ENCODE measurements around the gene GPC5.

GPC5 gene

GRCh38 chr13:91882918-91883317 is 484.5 kb downstream of the GPC5 start:
- DNase-seq: no peak
- Histone ChIP-seq H3K9ac (ENCODE audit: low read length) (no peak overlapping the region), H3K18ac (ENCODE audit: low read length) (no peak overlapping the region), H2BK120ac (ENCODE audit: low read depth, low read length) (no peak overlapping the region), H3K4ac (ENCODE audit: low read depth, low read length) (no peak overlapping the region), H3K4me2 (ENCODE audit: low read length) (no peak overlapping the region), H4K8ac (ENCODE audit: low read depth, low read length) (no peak overlapping the region), H3K4me3 (ENCODE audit: low read length) (no peak overlapping the region), H2BK15ac (replicated peaks; ENCODE audit: low read depth) (no peak overlapping the region), H3K27me3 (ENCODE audit: insufficient read depth, low read length, poor library complexity) (no peaks in the 10 kb centered on the region), H3K27ac (ENCODE audit: low read depth, low read length) (no peak overlapping the region), H3K4me1 (ENCODE audit: control insufficient read depth, low read depth, low read length) (no peaks in the 10 kb centered on the region), H2BK5ac (ENCODE audit: low read length) (no peak overlapping the region), H3K79me1 (ENCODE audit: low read length) (no peaks in the 10 kb centered on the region), H3K23ac (ENCODE audit: low read length) (no peak overlapping the region), H4K5ac (ENCODE audit: low read length) (no peak overlapping the region), H3K56ac (ENCODE audit: low read length) (no peak overlapping the region), H3K79me2 (ENCODE audit: control insufficient read depth, insufficient read depth, low read length) (no peaks in the 10 kb centered on the region), H2AK5ac (ENCODE audit: low read length) (no peak overlapping the region), H3K36me3 (ENCODE audit: control insufficient read depth, insufficient read depth, low read length) (no peaks in the 10 kb centered on the region)

- no peak overlapping the region for H3K4me2 ChIP-seq (ENCODE audit: low read length)
- no peaks in the 10 kb centered on the region for H3K27me3 ChIP-seq (ENCODE audit: insufficient read depth, low read length, poor library complexity)
- H3K79me1 ChIP-seq (ENCODE audit: low read length): no peaks in the 10 kb centered on the region
- no peak overlapping the region for H3K18ac ChIP-seq (ENCODE audit: low read length)
- no peak overlapping the region for H3K4me3 ChIP-seq (ENCODE audit: low read length)
- H3K36me3 ChIP-seq (ENCODE audit: control insufficient read depth, insufficient read depth, low read length): no peaks in the 10 kb centered on the region
- no peaks in the 10 kb centered on the region for H3K79me2 ChIP-seq (ENCODE audit: control insufficient read depth, insufficient read depth, low read length)
- no CpG with 5 or more reads among the region's 2 CpGs for WGBS (ENCODE audit: extremely low coverage, insufficient coverage, low lambda C conversion rate)
- no peak overlapping the region for H3K27ac ChIP-seq (ENCODE audit: low read depth, low read length)
- H3K9ac ChIP-seq (ENCODE audit: low read length): no peak overlapping the region
- no peak overlapping the region for H2BK120ac ChIP-seq (ENCODE audit: low read depth, low read length)
- no peak overlapping the region for H2BK15ac ChIP-seq (replicated peaks; ENCODE audit: low read depth)
- H2BK5ac ChIP-seq (ENCODE audit: low read length): no peak overlapping the region
- H3K4ac ChIP-seq (ENCODE audit: low read depth, low read length): no peak overlapping the region
- no peak overlapping the region for H4K8ac ChIP-seq (ENCODE audit: low read depth, low read length)
- no peak overlapping the region for H3K56ac ChIP-seq (ENCODE audit: low read length)
- no peaks in the 10 kb centered on the region for H3K4me1 ChIP-seq (ENCODE audit: control insufficient read depth, low read depth, low read length)
- DNase-seq: no peak
- no peak overlapping the region for H3K23ac ChIP-seq (ENCODE audit: low read length)
- H2AK5ac ChIP-seq (ENCODE audit: low read length): no peak overlapping the region
- H4K5ac ChIP-seq (ENCODE audit: low read length): no peak overlapping the region
These were observed 491.2 kb downstream of the GPC5 start for GRCh38 chr13:91889641-91890040.

- H3K79me2 ChIP-seq (ENCODE audit: control insufficient read depth, insufficient read depth, low read length): no peaks in the 10 kb centered on the region
- no peak overlapping the region for H3K27ac ChIP-seq (ENCODE audit: low read depth, low read length)
- no peak overlapping the region for H3K4ac ChIP-seq (ENCODE audit: low read depth, low read length)
- H2BK5ac ChIP-seq (ENCODE audit: low read length): no peak overlapping the region
- no peak overlapping the region for H3K56ac ChIP-seq (ENCODE audit: low read length)
- no peaks in the 10 kb centered on the region for H3K27me3 ChIP-seq (ENCODE audit: insufficient read depth, low read length, poor library complexity)
- no peak overlapping the region for H4K5ac ChIP-seq (ENCODE audit: low read length)
- H3K4me2 ChIP-seq (ENCODE audit: low read length): no peak overlapping the region
- H3K4me3 ChIP-seq (ENCODE audit: low read length): no peak overlapping the region
- no peak for DNase-seq
- H3K79me1 ChIP-seq (ENCODE audit: low read length): no peaks in the 10 kb centered on the region
- H3K4me1 ChIP-seq (ENCODE audit: control insufficient read depth, low read depth, low read length): no peaks in the 10 kb centered on the region
- no peak overlapping the region for H2BK120ac ChIP-seq (ENCODE audit: low read depth, low read length)
- no peak overlapping the region for H3K18ac ChIP-seq (ENCODE audit: low read length)
- H4K8ac ChIP-seq (ENCODE audit: low read depth, low read length): no peak overlapping the region
- WGBS (ENCODE audit: extremely low coverage, insufficient coverage, low lambda C conversion rate): no CpG with 5 or more reads among the region's 3 CpGs
- no peak overlapping the region for H3K9ac ChIP-seq (ENCODE audit: low read length)
- H2AK5ac ChIP-seq (ENCODE audit: low read length): no peak overlapping the region
- H3K23ac ChIP-seq (ENCODE audit: low read length): no peak overlapping the region
- H3K36me3 ChIP-seq (ENCODE audit: control insufficient read depth, insufficient read depth, low read length): no peaks in the 10 kb centered on the region
- no peak overlapping the region for H2BK15ac ChIP-seq (replicated peaks; ENCODE audit: low read depth)
These were observed 492.7 kb downstream of the GPC5 start for GRCh38 chr13:91891141-91891540.

GRCh38 chr13:91893040-91893439 is 494.6 kb downstream of the GPC5 start:
- no peak overlapping the region for H2BK5ac ChIP-seq (ENCODE audit: low read length)
- no peak overlapping the region for H2BK15ac ChIP-seq (replicated peaks; ENCODE audit: low read depth)
- H3K79me1 ChIP-seq (ENCODE audit: low read length): no peaks in the 10 kb centered on the region
- no peak overlapping the region for H3K23ac ChIP-seq (ENCODE audit: low read length)
- H4K5ac ChIP-seq (ENCODE audit: low read length): no peak overlapping the region
- WGBS (ENCODE audit: extremely low coverage, insufficient coverage, low lambda C conversion rate): no CpG with 5 or more reads among the region's 2 CpGs
- no peak overlapping the region for H3K4me2 ChIP-seq (ENCODE audit: low read length)
- H2BK120ac ChIP-seq (ENCODE audit: low read depth, low read length): no peak overlapping the region
- no peaks in the 10 kb centered on the region for H3K36me3 ChIP-seq (ENCODE audit: control insufficient read depth, insufficient read depth, low read length)
- no peak overlapping the region for H3K4ac ChIP-seq (ENCODE audit: low read depth, low read length)
- H3K27ac ChIP-seq (ENCODE audit: low read depth, low read length): no peak overlapping the region
- H4K8ac ChIP-seq (ENCODE audit: low read depth, low read length): no peak overlapping the region
- H3K18ac ChIP-seq (ENCODE audit: low read length): no peak overlapping the region
- no peaks in the 10 kb centered on the region for H3K79me2 ChIP-seq (ENCODE audit: control insufficient read depth, insufficient read depth, low read length)
- H3K4me1 ChIP-seq (ENCODE audit: control insufficient read depth, low read depth, low read length): no peaks in the 10 kb centered on the region
- no peak overlapping the region for H3K9ac ChIP-seq (ENCODE audit: low read length)
- H3K56ac ChIP-seq (ENCODE audit: low read length): no peak overlapping the region
- H3K27me3 ChIP-seq (ENCODE audit: insufficient read depth, low read length, poor library complexity): no peaks in the 10 kb centered on the region
- H2AK5ac ChIP-seq (ENCODE audit: low read length): no peak overlapping the region
- no peak overlapping the region for H3K4me3 ChIP-seq (ENCODE audit: low read length)
- no peak for DNase-seq

GRCh38 chr13:91894316-91894715 is 495.9 kb downstream of the GPC5 start:
- Histone ChIP-seq H3K27ac (ENCODE audit: low read depth, low read length) (no peak overlapping the region), H2BK15ac (replicated peaks; ENCODE audit: low read depth) (no peak overlapping the region), H3K4me2 (ENCODE audit: low read length) (no peak overlapping the region), H3K4me3 (ENCODE audit: low read length) (no peak overlapping the region), H3K18ac (ENCODE audit: low read length) (no peak overlapping the region), H3K23ac (ENCODE audit: low read length) (no peak overlapping the region), H3K27me3 (ENCODE audit: insufficient read depth, low read length, poor library complexity) (no peaks in the 10 kb centered on the region), H2BK5ac (ENCODE audit: low read length) (no peak overlapping the region), H3K79me1 (ENCODE audit: low read length) (no peaks in the 10 kb centered on the region), H4K5ac (ENCODE audit: low read length) (no peak overlapping the region), H3K9ac (ENCODE audit: low read length) (no peak overlapping the region), H3K4me1 (ENCODE audit: control insufficient read depth, low read depth, low read length) (no peaks in the 10 kb centered on the region), H2AK5ac (ENCODE audit: low read length) (no peak overlapping the region), H3K56ac (ENCODE audit: low read length) (no peak overlapping the region), H2BK120ac (ENCODE audit: low read depth, low read length) (no peak overlapping the region), H3K36me3 (ENCODE audit: control insufficient read depth, insufficient read depth, low read length) (no peaks in the 10 kb centered on the region), H3K4ac (ENCODE audit: low read depth, low read length) (no peak overlapping the region), H4K8ac (ENCODE audit: low read depth, low read length) (no peak overlapping the region), H3K79me2 (ENCODE audit: control insufficient read depth, insufficient read depth, low read length) (no peaks in the 10 kb centered on the region)
- no CpG with 5 or more reads among the region's 2 CpGs for WGBS (ENCODE audit: extremely low coverage, insufficient coverage, low lambda C conversion rate)
- DNase-seq: no peak

- H3K79me1 ChIP-seq (ENCODE audit: low read length): no peaks in the 10 kb centered on the region
- no peak overlapping the region for H2BK120ac ChIP-seq (ENCODE audit: low read depth, low read length)
- no peak overlapping the region for H2BK5ac ChIP-seq (ENCODE audit: low read length)
- H2BK15ac ChIP-seq (replicated peaks; ENCODE audit: low read depth): no peak overlapping the region
- H4K5ac ChIP-seq (ENCODE audit: low read length): no peak overlapping the region
- no peak overlapping the region for H4K8ac ChIP-seq (ENCODE audit: low read depth, low read length)
- H3K4ac ChIP-seq (ENCODE audit: low read depth, low read length): no peak overlapping the region
- H3K4me2 ChIP-seq (ENCODE audit: low read length): no peak overlapping the region
- no peak overlapping the region for H3K4me3 ChIP-seq (ENCODE audit: low read length)
- no peak overlapping the region for H3K56ac ChIP-seq (ENCODE audit: low read length)
- DNase-seq: no peak
- H2AK5ac ChIP-seq (ENCODE audit: low read length): no peak overlapping the region
- no peaks in the 10 kb centered on the region for H3K4me1 ChIP-seq (ENCODE audit: control insufficient read depth, low read depth, low read length)
- no CpG with 5 or more reads among the region's 5 CpGs for WGBS (ENCODE audit: extremely low coverage, insufficient coverage, low lambda C conversion rate)
- H3K23ac ChIP-seq (ENCODE audit: low read length): no peak overlapping the region
- no peak overlapping the region for H3K9ac ChIP-seq (ENCODE audit: low read length)
- H3K27ac ChIP-seq (ENCODE audit: low read depth, low read length): no peak overlapping the region
- no peaks in the 10 kb centered on the region for H3K36me3 ChIP-seq (ENCODE audit: control insufficient read depth, insufficient read depth, low read length)
- no peaks in the 10 kb centered on the region for H3K27me3 ChIP-seq (ENCODE audit: insufficient read depth, low read length, poor library complexity)
- H3K79me2 ChIP-seq (ENCODE audit: control insufficient read depth, insufficient read depth, low read length): no peaks in the 10 kb centered on the region
- no peak overlapping the region for H3K18ac ChIP-seq (ENCODE audit: low read length)
These were observed 498.1 kb downstream of the GPC5 start for GRCh38 chr13:91896547-91896946.
